Inferior parietal cortex (tissue), 1 donor: ENCODE measurements around the gene ANKS1A.
A peak's percentile ranks its signal among the peaks of the same experiment; 100 is the strongest.

Experiments used
- DNase-seq: peaks from one replicate; pipeline ENCODE4 v3.0.0-alpha.2; 2016; ENCODE audit errors: extremely low spot score

Gene ANKS1A

DNA sequence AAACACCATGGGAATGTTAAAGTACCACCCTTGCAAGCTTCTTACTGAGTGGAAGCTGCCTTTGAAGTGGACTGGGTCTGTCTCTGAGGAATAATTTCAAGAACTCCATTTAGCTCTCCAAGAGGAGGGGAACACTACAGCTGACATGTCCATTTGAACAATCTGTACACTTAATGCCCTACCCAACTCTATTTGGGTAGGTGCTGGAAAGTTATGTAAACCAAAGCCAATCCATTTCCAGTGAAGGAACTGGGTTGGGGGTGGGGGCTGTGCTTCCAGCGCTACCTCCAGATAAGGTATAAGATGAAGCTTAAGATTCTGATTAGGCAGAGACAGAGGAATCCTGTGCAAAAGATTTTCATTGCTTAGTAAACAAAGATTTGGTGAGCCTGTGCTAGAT lies 130.1 kb downstream of the ANKS1A start:
- no peak for DNase-seq

DNA sequence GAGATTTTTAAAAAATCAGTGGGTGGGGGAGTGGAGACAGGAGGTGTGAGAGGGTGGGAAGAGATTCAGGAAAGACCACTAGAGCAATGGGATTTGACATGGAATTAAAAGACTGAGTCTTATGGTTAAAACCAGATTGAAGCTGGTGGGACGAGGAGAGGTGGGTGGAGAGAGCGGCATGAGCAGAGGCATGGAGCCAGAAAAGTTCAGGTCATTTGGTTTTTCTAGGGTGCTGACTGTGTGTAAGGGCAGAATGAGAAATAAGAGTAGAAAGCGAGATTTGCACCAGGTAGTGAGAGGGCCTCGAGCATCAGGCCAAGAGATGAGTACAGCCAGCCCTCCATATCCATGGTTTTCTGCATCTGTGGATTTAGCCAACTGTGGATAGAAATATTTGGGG lies 130.8 kb downstream of the ANKS1A start:
- no peak for DNase-seq

- no peak for DNase-seq
Observed at GRCh38 chr6:35021004-35021403, 131.9 kb downstream of the ANKS1A start.

GRCh38 chr6:35023091-35024000 lies 134.3 kb downstream of the ANKS1A start:
- no peak for DNase-seq

DNA sequence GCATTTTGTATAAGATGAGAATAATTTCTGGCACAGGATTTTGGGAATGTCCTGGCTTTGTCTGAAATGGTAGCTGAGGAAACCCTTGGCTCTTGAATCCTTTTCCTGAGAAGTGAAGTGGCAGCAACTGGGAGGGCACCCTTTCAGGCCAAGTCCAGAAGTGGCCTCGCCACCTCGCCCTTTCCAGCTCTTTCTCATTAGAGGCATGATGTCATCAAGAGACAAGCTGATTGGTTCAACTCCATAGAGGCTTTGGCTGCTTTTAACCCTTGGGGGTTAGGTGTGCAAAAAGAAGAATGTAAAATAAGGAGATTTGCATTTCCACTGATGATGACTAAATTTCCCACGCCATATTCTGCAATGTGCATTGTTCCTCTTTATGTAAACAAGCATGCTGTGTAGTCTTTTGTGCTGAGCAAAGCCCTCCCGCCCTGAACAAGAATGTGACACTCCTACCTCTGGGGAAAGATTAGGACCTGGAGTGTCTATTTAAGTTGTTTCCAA lies 135.5 kb downstream of the ANKS1A start:
- peak; percentile 73 for DNase-seq

GRCh38 chr6:35025232-35026188 lies 136.5 kb downstream of the ANKS1A start:
- no peak for DNase-seq

- DNase-seq, result no peak
Observed at GRCh38 chr6:35026434-35027222, 137.6 kb downstream of the ANKS1A start.

GRCh38 chr6:35027807-35028206 lies 138.8 kb downstream of the ANKS1A start:
- DNase-seq, result no peak

DNA sequence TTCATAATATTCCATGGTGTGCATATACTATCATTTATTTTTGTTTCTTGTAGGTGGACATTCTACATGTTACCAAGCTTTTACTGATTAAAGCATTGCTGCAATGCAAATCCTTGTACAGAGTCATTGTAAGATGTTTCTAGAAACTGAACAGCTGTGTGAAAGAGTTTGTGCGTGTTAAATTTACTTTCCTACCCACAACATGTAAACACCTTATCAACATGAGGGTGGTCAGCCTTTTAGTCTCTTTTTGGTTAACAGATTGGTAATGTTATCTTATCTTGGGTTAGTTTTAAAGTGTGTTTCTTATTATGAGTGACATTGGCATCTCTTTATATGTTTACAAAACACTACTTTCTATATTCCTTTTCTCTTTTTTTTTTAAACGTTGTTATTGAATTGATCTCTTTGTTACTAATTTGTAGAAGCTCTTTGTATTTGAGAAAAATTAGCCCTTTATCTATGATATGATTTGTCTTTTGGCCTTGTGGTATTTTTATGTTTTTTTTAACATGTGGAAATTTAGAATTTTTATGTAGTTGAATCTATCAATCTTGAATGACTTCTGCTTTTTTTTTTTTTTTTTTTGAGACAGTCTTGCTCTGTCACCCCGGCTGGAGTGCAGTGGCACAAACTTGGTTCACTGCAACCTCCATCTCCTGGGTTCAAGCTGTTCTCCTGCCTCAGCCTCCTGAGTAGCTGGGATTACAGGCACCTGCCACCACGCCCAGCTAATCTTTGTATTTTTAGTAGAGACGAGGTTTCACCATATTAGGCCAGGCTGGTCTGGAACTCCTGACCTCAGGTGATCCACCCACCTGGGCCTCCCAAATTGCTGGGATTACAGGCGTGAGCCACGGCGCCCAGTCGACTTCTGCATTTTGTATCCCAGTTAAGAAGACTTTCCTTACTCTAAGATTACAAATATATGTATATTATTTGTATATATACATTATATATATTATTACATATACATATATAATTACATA lies 140.0 kb downstream of the ANKS1A start:
- no peak for DNase-seq

DNA sequence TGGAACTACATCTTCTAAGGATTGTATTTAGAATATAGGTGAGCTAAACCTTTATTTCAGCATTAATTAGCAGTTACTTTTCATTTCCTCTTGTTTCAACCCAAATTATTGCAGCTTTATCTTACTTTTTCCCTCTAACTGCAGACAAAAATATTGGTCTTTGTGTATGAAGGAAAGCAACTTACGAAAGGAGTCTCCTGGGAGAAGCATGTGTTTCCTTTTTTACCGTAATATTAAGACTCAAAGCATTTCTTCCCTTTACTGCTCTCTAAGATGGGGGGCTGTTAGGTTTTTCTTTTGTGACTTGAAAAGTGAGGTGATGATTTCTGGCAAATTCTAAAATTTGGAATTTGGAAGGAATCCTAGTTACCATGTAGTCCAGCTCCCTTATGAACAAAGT lies 141.0 kb downstream of the ANKS1A start:
- no peak for DNase-seq

GRCh38 chr6:35031611-35032529 lies 142.8 kb downstream of the ANKS1A start:
- no peak for DNase-seq

GRCh38 chr6:35033683-35034082 lies 144.6 kb downstream of the ANKS1A start:
- DNase-seq, result no peak

DNA sequence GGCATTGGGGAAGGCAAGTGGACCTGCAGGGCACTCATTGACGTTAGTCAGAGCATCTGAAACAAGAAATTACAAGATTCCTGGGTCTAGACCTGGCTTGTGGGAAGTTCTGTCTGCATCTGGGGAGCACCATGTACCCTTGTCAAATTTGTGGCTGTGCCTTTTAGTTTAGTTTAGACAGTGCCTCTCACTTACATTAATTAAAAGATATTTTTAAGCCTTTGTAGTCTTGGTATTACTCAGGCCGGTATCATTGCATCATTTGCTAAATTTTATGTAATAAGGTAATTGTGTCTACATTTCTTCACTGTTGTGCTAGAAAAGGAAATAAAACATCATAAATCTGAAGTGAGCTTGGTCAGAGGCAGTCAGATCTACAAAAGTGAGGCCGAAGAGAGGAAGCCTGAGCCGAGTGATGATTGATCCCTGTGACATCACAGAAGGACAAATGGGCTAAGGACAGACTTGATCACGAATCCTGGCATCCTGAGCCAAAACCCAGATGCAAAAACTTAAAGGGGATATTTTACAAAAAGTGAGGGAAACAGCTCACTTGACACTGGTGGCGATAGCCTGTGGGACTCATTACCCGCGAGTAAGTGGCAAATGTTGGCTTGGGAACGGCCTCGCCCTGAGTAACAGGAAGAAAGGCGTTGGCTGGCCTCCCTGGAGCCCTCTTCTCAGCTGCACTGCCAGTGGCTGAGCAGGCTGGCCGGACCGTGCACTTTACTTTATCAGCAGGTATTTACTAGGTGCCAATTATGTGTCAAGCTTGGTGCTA lies 145.5 kb downstream of the ANKS1A start:
- no peak for DNase-seq

GRCh38 chr6:35035481-35036030 lies 146.5 kb downstream of the ANKS1A start:
- DNase-seq, result no peak

DNA sequence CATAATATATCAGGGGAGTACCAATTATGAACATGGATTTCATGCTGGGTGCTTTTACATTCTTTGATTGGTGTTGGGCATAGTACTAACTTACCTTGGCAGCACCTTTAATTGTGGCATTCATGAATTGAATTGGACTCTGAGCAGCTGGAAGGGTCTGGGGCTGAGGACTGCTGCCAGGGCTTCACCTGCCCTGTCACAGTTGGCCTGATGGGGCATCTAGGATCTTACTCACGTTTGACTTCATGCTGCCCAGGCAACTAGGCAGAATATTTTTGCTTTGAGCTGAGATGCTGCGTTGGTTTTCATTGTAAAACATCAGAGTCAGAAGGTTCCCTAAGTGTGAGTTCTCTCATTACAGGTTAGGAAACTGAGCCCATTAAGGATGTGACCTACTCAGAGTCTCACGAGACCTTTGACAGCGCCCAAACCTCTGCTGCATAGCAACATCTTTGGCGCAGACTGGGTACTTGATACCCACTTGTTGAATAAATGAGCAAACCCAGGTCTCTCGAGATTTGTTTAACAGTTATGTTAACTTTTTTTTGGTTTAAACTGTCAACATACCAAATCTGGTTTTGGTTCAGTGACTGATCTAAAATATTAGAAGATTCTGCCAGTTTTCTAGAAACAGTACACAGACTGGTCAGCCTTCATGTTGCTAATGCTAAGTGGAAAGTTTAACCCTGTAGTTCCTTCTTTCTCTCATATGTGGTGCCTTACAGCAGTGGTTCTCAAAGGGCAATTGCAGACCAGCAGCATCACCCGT lies 147.2 kb downstream of the ANKS1A start:
- DNase-seq, result no peak

- DNase-seq, result no peak
Observed at GRCh38 chr6:35036828-35037663, 148.0 kb downstream of the ANKS1A start.
